ENCODE data around the gene TENM3.

TENM3 gene

GRCh38 chr4:182756161-182756690, 513.0 kb downstream of the TENM3 start:
- DNase-seq, result no peak

- no peak for DNase-seq
Observed at GRCh38 chr4:182758273-182758672, 515.1 kb downstream of the TENM3 start.

- no peak for DNase-seq
Observed at GRCh38 chr4:182760551-182761043, 517.4 kb downstream of the TENM3 start.

- no peak for DNase-seq
Observed at GRCh38 chr4:182764137-182764536, 520.9 kb downstream of the TENM3 start.

GRCh38 chr4:182764642-182765041, 521.4 kb downstream of the TENM3 start:
- DNase-seq, result no peak

- DNase-seq, result no peak
Observed at GRCh38 chr4:182765987-182766856, 523.0 kb downstream of the TENM3 start.

- DNase-seq, result no peak
Observed at GRCh38 chr4:182766857-182767250, 523.7 kb downstream of the TENM3 start.

- DNase-seq, result no peak
Observed at GRCh38 chr4:182768838-182769237, 525.6 kb downstream of the TENM3 start.

GRCh38 chr4:182770259-182770995, 527.2 kb downstream of the TENM3 start:
- no peak for DNase-seq

GRCh38 chr4:182770996-182771514, 527.9 kb downstream of the TENM3 start:
- DNase-seq, result no peak

GRCh38 chr4:182775075-182775474, 531.9 kb downstream of the TENM3 start:
- DNase-seq, result no peak

GRCh38 chr4:182776376-182777105, 533.3 kb downstream of the TENM3 start:
- DNase-seq, result no peak

- no peak for DNase-seq
Observed at GRCh38 chr4:182778222-182778982, 535.2 kb downstream of the TENM3 start.

- DNase-seq, result no peak
Observed at GRCh38 chr4:182786991-182787390, 543.8 kb downstream of the TENM3 start.

GRCh38 chr4:182788201-182788600, 545.0 kb downstream of the TENM3 start:
- DNase-seq, result no peak

GRCh38 chr4:182789529-182789928, 546.3 kb downstream of the TENM3 start:
- no peak for DNase-seq

- DNase-seq, result no peak
Observed at GRCh38 chr4:182795446-182796238, 552.4 kb downstream of the TENM3 start.

- DNase-seq, result no peak
Observed at GRCh38 chr4:182799515-182800215, 556.5 kb downstream of the TENM3 start.

GRCh38 chr4:182800216-182800515, 557.0 kb downstream of the TENM3 start:
- no peak for DNase-seq

GRCh38 chr4:182801636-182802035, 558.4 kb downstream of the TENM3 start:
- DNase-seq, result no peak

GRCh38 chr4:182802621-182803020, 559.4 kb downstream of the TENM3 start:
- DNase-seq, result no peak
